Liver (tissue), 3 donors: ENCODE data around the gene RNF212.

Source experiments
- ATF3 ChIP-seq: IDR thresholded peaks from 2 replicates; pipeline ENCODE4 v1.6.1; 2016; ENCODE audit warnings: antibody characterized with exemption
- CTCF ChIP-seq: fragments of 150-350 bp; IDR thresholded peaks from 2 replicates; pipeline ENCODE4 v1.5.1; 2017; ENCODE audit warnings: improper control_type of control experiment, low read depth, low read length; ENCODE audit not compliant: missing input control
- EGR1 ChIP-seq, 2 donors: IDR thresholded peaks; 2 replicates each; pipeline ENCODE4 v1.6.1; 2016 to 2018; ENCODE audit warnings: antibody characterized with exemption in 2 of 2, low read depth in 2 of 2
- FOXA1 ChIP-seq: IDR thresholded peaks from 2 replicates; pipeline ENCODE4 v1.6.1; 2016; ENCODE audit warnings: antibody characterized with exemption
- GABPA ChIP-seq, 2 donors: IDR thresholded peaks in 1 of 2; conservative IDR thresholded peaks in 1 of 2; 2 replicates each; pipeline ENCODE4 v1.6.1; 2016; ENCODE audit warnings: antibody characterized with exemption in 2 of 2, mild to moderate bottlenecking in 1 of 2, moderate library complexity in 1 of 2
- JUND ChIP-seq, 2 donors: IDR thresholded peaks; 2 replicates each; pipeline ENCODE4 v1.6.1; 2016; ENCODE audit warnings: antibody characterized with exemption in 2 of 2
- MAX ChIP-seq: IDR thresholded peaks from 2 replicates; pipeline ENCODE4 v1.6.1; 2016; ENCODE audit warnings: antibody characterized with exemption
- REST ChIP-seq: IDR thresholded peaks from 2 replicates; pipeline ENCODE4 v1.6.1; 2016; ENCODE audit warnings: antibody characterized with exemption, mild to moderate bottlenecking
- RXRA ChIP-seq, 2 donors: IDR thresholded peaks; 2 replicates each; pipeline ENCODE4 v1.6.1; 2017 to 2018; ENCODE audit warnings: antibody characterized with exemption in 2 of 2, mild to moderate bottlenecking in 1 of 2
- SP1 ChIP-seq: IDR thresholded peaks from 2 replicates; pipeline ENCODE4 v1.6.1; 2018; ENCODE audit warnings: antibody characterized with exemption, mild to moderate bottlenecking
- TAF1 ChIP-seq: conservative IDR thresholded peaks from 2 replicates; pipeline ENCODE4 v1.6.1; 2016; ENCODE audit warnings: antibody characterized with exemption, mild to moderate bottlenecking
- YY1 ChIP-seq: IDR thresholded peaks from 2 replicates; pipeline ENCODE4 v1.6.1; 2016; ENCODE audit warnings: antibody characterized with exemption, mild to moderate bottlenecking
- ZBTB33 ChIP-seq: IDR thresholded peaks from 2 replicates; pipeline ENCODE4 v1.6.1; 2016; ENCODE audit warnings: antibody characterized with exemption
- donor health status: healthy.
- donor health status: healthy.

GRCh38 chr4:1036976-1037810 lies 76.2 kb downstream of the RNF212 start:
- TF ChIP-seq TAF1: no peak
- TF ChIP-seq CTCF: no peak
- no peak for TF ChIP-seq EGR1 (IDR thresholded peaks at IDR 0.05; ENCODE audit: low read depth in 2 of 2)
- TF ChIP-seq GABPA (IDR thresholded peaks at IDR 0.05 in 1 of 2, conservative IDR thresholded peaks at IDR 0.05 in 1 of 2): no peak
- TF ChIP-seq YY1: no peak
- TF ChIP-seq REST: no peak
- TF ChIP-seq MAX: no peak
- TF ChIP-seq RXRA (IDR thresholded peaks at IDR 0.05): no peak
- TF ChIP-seq ZBTB33: no peak
- no peak for TF ChIP-seq JUND (IDR thresholded peaks at IDR 0.05)
- TF ChIP-seq SP1: no peak
- no peak for TF ChIP-seq FOXA1
- TF ChIP-seq ATF3: no peak
